K562 (cell line): ENCODE data around the gene SYTL2. TPM values are rescaled to one million over a fixed set of nuclear protein-coding genes. Genes with fewer than 3 reads are reported as not detected.

Experiments
- BCLAF1 ChIP-seq, 2 experiments: fragments of 450-650 bp in 1 of 2; IDR thresholded peaks; 2 replicates each; pipeline ENCODE4 v1.6.1; 2011 to 2017; ENCODE audit warnings: low read depth in 2 of 2, antibody characterized with exemption in 1 of 2, borderline replicate concordance in 1 of 2, low read length in 1 of 2, mild to moderate bottlenecking in 1 of 2, mixed read lengths in 1 of 2; ENCODE audit not compliant: control insufficient read depth in 1 of 2
- CHD7 ChIP-seq: fragments of 200-600 bp; sonication (generic); IDR thresholded peaks from one replicate; pipeline ENCODE4 v1.6.1; 2012; ENCODE audit warnings: mild to moderate bottlenecking, low read depth, low read length, inconsistent platforms
- KLF16 ChIP-seq: IDR thresholded peaks from 2 replicates; pipeline ENCODE4 v1.6.1; 2016; ENCODE audit warnings: antibody characterized with exemption
- PCBP2 ChIP-seq: fragments of 200-400 bp; formaldehyde crosslinking; IDR thresholded peaks from 2 replicates; pipeline ENCODE4 v1.6.1; 2018; ENCODE audit warnings: low read length, low read depth, mild to moderate bottlenecking, moderate library complexity; ENCODE audit not compliant: poor library complexity, severe bottlenecking
- SAFB ChIP-seq: fragments of 200-400 bp; formaldehyde crosslinking; IDR thresholded peaks from 2 replicates; pipeline ENCODE4 v1.6.1; 2017; ENCODE audit warnings: low read depth, low read length, borderline replicate concordance
- SMARCB1 ChIP-seq: IDR thresholded peaks from 2 replicates; pipeline ENCODE4 v1.6.1; 2011; ENCODE audit warnings: improper control_type of control experiment, low read depth; ENCODE audit not compliant: insufficient read length
- ZFP91 ChIP-seq: sonication (generic); formaldehyde crosslinking; IDR thresholded peaks from 2 replicates; pipeline ENCODE4 v1.8.0; 2022; ENCODE audit warnings: mild to moderate bottlenecking, missing genetic modification reagents
- ZNF232 ChIP-seq: sonication (generic); formaldehyde crosslinking; IDR thresholded peaks from 2 replicates; pipeline ENCODE4 v1.8.0; 2022; ENCODE audit warnings: mild to moderate bottlenecking, missing genetic modification reagents
- polyA plus RNA-seq, 8 experiments: library from polyadenylated mRNA; depleted of rRNA in 4 of 8; stranded (reverse) in 5 of 8; unstranded in 3 of 8; fragments of >200 nt; fragmentation: Nextera tagmentation in 2 of 8; fragmentation: Illumina TruSeq in 1 of 8; extraction: Ambion mirVana in 2 of 8; extraction: Trizol in 1 of 8; gene quantifications; 2 replicates each; pipeline versions ENCODE4 v1.2.1 to v1.2.3, GENCODE V29; 2011 to 2014; ENCODE audit warnings: inconsistent platforms in 1 of 8, missing spikeins in 1 of 8
- total RNA-seq, 7 experiments: library from RNA; depleted of rRNA in 6 of 7; stranded (reverse); fragments of >200 nt in 6 of 7; fragmentation: Illumina TruSeq in 2 of 7; extraction: Trizol in 2 of 7; gene quantifications; 2 replicates each; pipeline versions ENCODE4 v1.2.1 to v1.2.3, GENCODE V29; 2011 to 2021; ENCODE audit warnings: low replicate concordance in 1 of 7

The SYTL2 gene
- total and polyA plus RNA-seq, 9 of the 15 experiments (the other 6 are each of a cell fraction or from before 2014, with no cell fraction given) = 0.05 to 0.57 (median 0.35) TPM

GRCh38 chr11:85663753-85664614, 147.0 kb downstream of the SYTL2 start (continued):
- TF ChIP-seq SAFB (no peak), ZFP91 (CRISPR knock-in tag) (no peak), PCBP2 (no peak), ZNF232 (CRISPR knock-in tag) (peak; percentile 50; the same call in 1 of the 2 replicates), BCLAF1 (IDR thresholded peaks at IDR 0.05; ENCODE audit: borderline replicate concordance in 1 of 2, control insufficient read depth in 1 of 2, low read depth in 2 of 2, low read length in 1 of 2) (peak in 1 of 2 experiments; percentile 22; a peak in 1 of 4 replicates), SMARCB1 (no peak), KLF16 (0 out of 2 replicates have a peak, but pooled peaks have one; percentile 16), CHD7 (no peak)
